Stimulated activated memory B cell treated with anti-CD40 and anti-IgM and Interleukin-4, amounts not matched to agents 10 μg/mL and 1 μg/mL and 100 μg/mL, for 72 hours (primary cell): Measurements from ENCODE around the gene CT45A7.
"Not testable (repeated sequence)": the region's sequence is repeated elsewhere in the genome, so short reads cannot be mapped to it uniquely, and the experiment has no call there.

Experiments
- ATAC-seq: fragments of 150-1000 bp; cut with Tn5 transposase; 2 replicates; pipeline ENCODE4 v1.10.0; 2021
- H3K27ac Mint-ChIP-seq: one replicate; pipeline ENCODE4 v1.8.0; 2022; ENCODE audit warnings: mild to moderate bottlenecking, mixed read lengths
- H3K27me3 Mint-ChIP-seq: one replicate; pipeline ENCODE4 v1.8.0; 2022; ENCODE audit warnings: mixed read lengths
- H3K36me3 Mint-ChIP-seq: one replicate; pipeline ENCODE4 v1.8.0; 2022; ENCODE audit warnings: mixed read lengths
- H3K4me1 Mint-ChIP-seq: one replicate; pipeline ENCODE4 v1.8.0; 2022; ENCODE audit warnings: mixed read lengths
- H3K4me3 Mint-ChIP-seq: one replicate; pipeline ENCODE4 v1.8.0; 2022; ENCODE audit warnings: mild to moderate bottlenecking, moderate library complexity, mixed read lengths
- H3K9me3 Mint-ChIP-seq: one replicate; pipeline ENCODE4 v1.8.0; 2022; ENCODE audit warnings: mixed read lengths

Gene CT45A7, protein sequence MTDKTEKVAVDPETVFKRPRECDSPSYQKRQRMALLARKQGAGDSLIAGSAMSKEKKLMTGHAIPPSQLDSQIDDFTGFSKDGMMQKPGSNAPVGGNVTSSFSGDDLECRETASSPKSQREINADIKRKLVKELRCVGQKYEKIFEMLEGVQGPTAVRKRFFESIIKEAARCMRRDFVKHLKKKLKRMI

GRCh38 chrX:135837180-135837579, at the start of gene CT45A7:
TSS of gene CT45A7 (minus strand) at chrX:135837280. CDS start at chrX:135833533, 3,747 bp downstream.
- not testable (repeated sequence) for H3K4me1 Mint-ChIP-seq, H3K27me3 Mint-ChIP-seq

DNA sequence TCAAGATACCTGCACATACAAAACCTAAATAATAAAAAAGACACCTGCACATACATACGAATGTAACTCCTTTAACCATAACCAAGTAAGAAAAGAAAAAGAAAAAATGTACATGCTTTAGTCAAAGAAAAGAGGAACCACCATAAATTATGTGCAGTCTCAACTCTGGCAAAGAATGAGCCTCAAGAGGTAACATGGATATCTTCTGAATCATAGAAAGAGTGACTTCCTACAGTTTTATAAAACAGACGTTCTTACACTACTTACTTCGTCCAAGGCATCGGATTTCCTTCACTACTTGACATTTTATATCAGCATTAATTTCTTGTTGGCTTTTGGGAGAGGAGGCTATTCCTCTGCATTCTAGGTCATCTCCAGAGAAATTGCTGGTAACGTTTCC, 45.7 kb upstream of the CT45A7 start:
- H3K4me1 Mint-ChIP-seq = not testable (repeated sequence)

More at GRCh38 chrX:135837180-135837579, at the start of gene CT45A7:
- not testable (repeated sequence) for H3K36me3 Mint-ChIP-seq, H3K27ac Mint-ChIP-seq, H3K9me3 Mint-ChIP-seq, H3K4me3 Mint-ChIP-seq, ATAC-seq

GRCh38 chrX:135871712-135872111, 34.6 kb upstream of the CT45A7 start, which contains the start of gene CT45A9:
TSS of gene CT45A9 (minus strand) at chrX:135871812. CDS start at chrX:135868061, 3,751 bp downstream.
- H3K9me3 Mint-ChIP-seq, ATAC-seq, H3K4me1 Mint-ChIP-seq, H3K27me3 Mint-ChIP-seq, H3K27ac Mint-ChIP-seq, H3K36me3 Mint-ChIP-seq, H3K4me3 Mint-ChIP-seq: not testable (repeated sequence)

More for the DNA sequence above, 45.7 kb upstream of the CT45A7 start:
- H3K27ac Mint-ChIP-seq, ATAC-seq, H3K9me3 Mint-ChIP-seq, H3K36me3 Mint-ChIP-seq, H3K27me3 Mint-ChIP-seq, H3K4me3 Mint-ChIP-seq: not testable (repeated sequence)

DNA sequence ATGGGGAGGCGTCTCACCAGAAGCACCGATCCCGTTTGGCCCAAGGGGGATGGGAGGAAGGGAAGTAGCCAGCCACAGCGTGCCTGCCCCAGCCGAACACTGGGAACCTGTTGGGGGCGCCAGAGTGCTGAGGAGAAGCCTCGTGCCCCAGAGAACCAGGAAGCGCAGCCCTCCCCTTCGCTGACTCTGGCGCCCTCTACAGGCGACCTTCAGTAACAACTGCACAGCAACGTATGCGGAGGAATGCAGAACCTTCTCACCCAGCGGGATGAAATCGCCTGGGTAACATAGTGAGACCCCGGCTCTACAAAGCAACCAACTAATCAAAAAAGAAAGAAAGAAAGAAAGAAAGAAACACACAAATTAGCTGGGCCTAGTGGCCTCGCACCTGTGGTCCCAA, 17.4 kb upstream of the CT45A7 start, which contains the start of gene CT45A8:
TSS of gene CT45A8 (minus strand) at position 101 of the 400 bp plus-strand sequence. CDS start 3,755 bp downstream, outside the sequence.
- not testable (repeated sequence) for H3K36me3 Mint-ChIP-seq, H3K4me3 Mint-ChIP-seq, H3K27me3 Mint-ChIP-seq, H3K27ac Mint-ChIP-seq, H3K4me1 Mint-ChIP-seq, H3K9me3 Mint-ChIP-seq, ATAC-seq

DNA sequence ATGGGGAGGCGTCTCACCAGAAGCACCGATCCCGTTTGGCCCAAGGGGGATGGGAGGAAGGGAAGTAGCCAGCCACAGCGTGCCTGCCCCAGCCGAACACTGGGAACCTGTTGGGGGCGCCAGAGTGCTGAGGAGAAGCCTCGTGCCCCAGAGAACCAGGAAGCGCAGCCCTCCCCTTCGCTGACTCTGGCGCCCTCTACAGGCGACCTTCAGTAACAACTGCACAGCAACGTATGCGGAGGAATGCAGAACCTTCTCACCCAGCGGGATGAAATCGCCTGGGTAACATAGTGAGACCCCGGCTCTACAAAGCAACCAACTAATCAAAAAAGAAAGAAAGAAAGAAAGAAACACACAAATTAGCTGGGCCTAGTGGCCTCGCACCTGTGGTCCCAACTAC, 17.2 kb downstream of the CT45A7 start, which contains the start of gene CT45A2:
TSS of gene CT45A2 (minus strand) at position 101 of the 400 bp plus-strand sequence. CDS start 3,747 bp downstream, outside the sequence.
- not testable (repeated sequence) for H3K36me3 Mint-ChIP-seq, H3K27me3 Mint-ChIP-seq, H3K27ac Mint-ChIP-seq, H3K4me1 Mint-ChIP-seq, ATAC-seq, H3K9me3 Mint-ChIP-seq, H3K4me3 Mint-ChIP-seq

DNA sequence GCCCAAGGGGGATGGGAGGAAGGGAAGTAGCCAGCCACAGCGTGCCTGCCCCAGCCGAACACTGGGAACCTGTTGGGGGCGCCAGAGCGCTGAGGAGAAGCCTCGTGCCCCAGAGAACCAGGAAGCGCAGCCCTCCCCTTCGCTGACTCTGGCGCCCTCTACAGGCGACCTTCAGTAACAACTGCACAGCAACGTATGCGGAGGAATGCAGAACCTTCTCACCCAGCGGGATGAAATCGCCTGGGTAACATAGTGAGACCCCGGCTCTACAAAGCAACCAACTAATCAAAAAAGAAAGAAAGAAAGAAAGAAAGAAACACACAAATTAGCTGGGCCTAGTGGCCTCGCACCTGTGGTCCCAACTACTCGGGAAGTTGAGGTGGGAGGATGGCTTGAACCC, 34.4 kb downstream of the CT45A7 start, which contains the start of gene CT45A6:
TSS of gene CT45A6 (minus strand) at position 101 of the 400 bp plus-strand sequence. CDS start 3,794 bp downstream, outside the sequence.
- H3K4me3 Mint-ChIP-seq, H3K4me1 Mint-ChIP-seq, ATAC-seq, H3K27me3 Mint-ChIP-seq, H3K36me3 Mint-ChIP-seq, H3K9me3 Mint-ChIP-seq, H3K27ac Mint-ChIP-seq: not testable (repeated sequence)

GRCh38 chrX:135785403-135785802, 51.7 kb downstream of the CT45A7 start, which contains the start of gene CT45A5:
TSS of gene CT45A5 (minus strand) at chrX:135785503. CDS start at chrX:135781729, 3,774 bp downstream.
- ATAC-seq, H3K27ac Mint-ChIP-seq, H3K27me3 Mint-ChIP-seq, H3K9me3 Mint-ChIP-seq, H3K4me3 Mint-ChIP-seq, H3K36me3 Mint-ChIP-seq, H3K4me1 Mint-ChIP-seq: not testable (repeated sequence)
